ENCODE measurements around the gene DTNA.

DTNA gene

GRCh38 chr18:34772887-34773286 is 62.8 kb downstream of the DTNA start:
- DNase-seq (ENCODE audit: low read depth), result no peak

GRCh38 chr18:34773378-34773777 is 63.3 kb downstream of the DTNA start:
- DNase-seq (ENCODE audit: low read depth), result no peak

- DNase-seq (ENCODE audit: low read depth), result no peak
Measured at GRCh38 chr18:34773961-34774766, 64.1 kb downstream of the DTNA start.

- DNase-seq (ENCODE audit: low read depth), result no peak
Measured at GRCh38 chr18:34775461-34775860, 65.4 kb downstream of the DTNA start.

GRCh38 chr18:34779112-34779511 is 69.0 kb downstream of the DTNA start:
- no peak for DNase-seq (ENCODE audit: low read depth)

GRCh38 chr18:34780856-34781255 is 70.8 kb downstream of the DTNA start:
- DNase-seq (ENCODE audit: low read depth), result no peak

GRCh38 chr18:34783501-34783900 is 73.4 kb downstream of the DTNA start:
- no peak for DNase-seq (ENCODE audit: low read depth)

GRCh38 chr18:34786162-34786741 is 76.2 kb downstream of the DTNA start:
- no peak for DNase-seq (ENCODE audit: low read depth)

GRCh38 chr18:34787931-34788532 is 77.9 kb downstream of the DTNA start:
- DNase-seq (ENCODE audit: low read depth), result no peak

- DNase-seq (ENCODE audit: low read depth), result no peak
Measured at GRCh38 chr18:34789768-34790344, 79.8 kb downstream of the DTNA start.

- DNase-seq (ENCODE audit: low read depth), result no peak
Measured at GRCh38 chr18:34794348-34794747, 84.2 kb downstream of the DTNA start.

GRCh38 chr18:34795070-34795732 is 85.1 kb downstream of the DTNA start:
- no peak for DNase-seq (ENCODE audit: low read depth)

GRCh38 chr18:34796035-34796657 is 86.0 kb downstream of the DTNA start:
- no peak for DNase-seq (ENCODE audit: low read depth)

GRCh38 chr18:34799291-34799690 is 89.2 kb downstream of the DTNA start:
- no peak for DNase-seq (ENCODE audit: low read depth)

- DNase-seq (ENCODE audit: low read depth), result no peak
Measured at GRCh38 chr18:34800381-34800780, 90.3 kb downstream of the DTNA start.

- no peak for DNase-seq (ENCODE audit: low read depth)
Measured at GRCh38 chr18:34801774-34802173, 91.7 kb downstream of the DTNA start.

GRCh38 chr18:34802959-34803358 is 92.9 kb downstream of the DTNA start:
- no peak for DNase-seq (ENCODE audit: low read depth)

- no peak for DNase-seq (ENCODE audit: low read depth)
Measured at GRCh38 chr18:34803877-34804400, 93.8 kb downstream of the DTNA start.

GRCh38 chr18:34805103-34805877 is 95.2 kb downstream of the DTNA start:
- no peak for DNase-seq (ENCODE audit: low read depth)

GRCh38 chr18:34805878-34806351 is 95.8 kb downstream of the DTNA start:
- DNase-seq (ENCODE audit: low read depth), result no peak

GRCh38 chr18:34806527-34806926 is 96.4 kb downstream of the DTNA start:
- DNase-seq (ENCODE audit: low read depth), result no peak

Data from activated T-helper 1 cell treated with Interleukin-2 at 50 U/mL for 16 hours (primary cell).